Measurements from ENCODE around the gene FOCAD. TPM values are rescaled to one million over a fixed set of nuclear protein-coding genes. Genes with fewer than 3 reads are reported as not detected.
A peak's percentile ranks its signal among the peaks of the same experiment; 100 is the strongest.

FOCAD gene
- total RNA-seq, 2 experiments from 2014 or later, result 21.2 to 28.3 TPM

GRCh38 chr9:20726144-20726543 lies 42.1 kb downstream of the FOCAD start:
- no peak for ATAC-seq (ENCODE audit: low read depth)
- peaks cover 20% of the 10 kb centered on the region for H3K4me1 Mint-ChIP-seq
- H3K4me3 Mint-ChIP-seq, result peak overlapping the region; percentile 70
- H3K27me3 Mint-ChIP-seq, result no peaks in the 10 kb centered on the region
- no peak overlapping the region for H3K27ac Mint-ChIP-seq
- no peak for DNase-seq
- peaks cover 41% of the 10 kb centered on the region for H3K36me3 Mint-ChIP-seq
- POLR2A ChIA-PET, result no interaction called here
- H3K9me3 Mint-ChIP-seq, result peaks cover 2% of the 10 kb centered on the region

- DNase-seq (no peak), ATAC-seq (ENCODE audit: low read depth) (no peak)
- no peak overlapping the region for H3K27ac Mint-ChIP-seq
- H3K36me3 Mint-ChIP-seq, result peaks cover 38% of the 10 kb centered on the region
- no peaks in the 10 kb centered on the region for H3K27me3 Mint-ChIP-seq
- H3K9me3 Mint-ChIP-seq, result peaks cover 2% of the 10 kb centered on the region
- no peak overlapping the region for H3K4me3 Mint-ChIP-seq
- POLR2A ChIA-PET, result no interaction called here
- peaks cover 22% of the 10 kb centered on the region for H3K4me1 Mint-ChIP-seq
These were observed 44.6 kb downstream of the FOCAD start for GRCh38 chr9:20728493-20729220.

GRCh38 chr9:20729523-20729922 lies 45.5 kb downstream of the FOCAD start:
- H3K4me1 Mint-ChIP-seq, result peaks cover 22% of the 10 kb centered on the region
- H3K4me3 Mint-ChIP-seq, result no peak overlapping the region
- no peak for DNase-seq
- ATAC-seq (ENCODE audit: low read depth), result no peak
- peaks cover 2% of the 10 kb centered on the region for H3K9me3 Mint-ChIP-seq
- H3K36me3 Mint-ChIP-seq, result peaks cover 34% of the 10 kb centered on the region
- H3K27me3 Mint-ChIP-seq, result no peaks in the 10 kb centered on the region
- POLR2A ChIA-PET, result interaction anchor here (0.6 kb wide), 1 partner anchor 31 kb away, joined by 3 read pairs; no protein-coding TSS in a partner anchor
- no peak overlapping the region for H3K27ac Mint-ChIP-seq

- ATAC-seq (ENCODE audit: low read depth) (no peak), DNase-seq (no peak)
- Mint-ChIP-seq H3K36me3 (peaks cover 28% of the 10 kb centered on the region), H3K27ac (no peak overlapping the region), H3K27me3 (no peaks in the 10 kb centered on the region), H3K9me3 (no peaks in the 10 kb centered on the region), H3K4me3 (no peak overlapping the region), H3K4me1 (peaks cover 8% of the 10 kb centered on the region)
- POLR2A ChIA-PET, result no interaction called here
These were observed 48.1 kb downstream of the FOCAD start for GRCh38 chr9:20732118-20732517.

DNA sequence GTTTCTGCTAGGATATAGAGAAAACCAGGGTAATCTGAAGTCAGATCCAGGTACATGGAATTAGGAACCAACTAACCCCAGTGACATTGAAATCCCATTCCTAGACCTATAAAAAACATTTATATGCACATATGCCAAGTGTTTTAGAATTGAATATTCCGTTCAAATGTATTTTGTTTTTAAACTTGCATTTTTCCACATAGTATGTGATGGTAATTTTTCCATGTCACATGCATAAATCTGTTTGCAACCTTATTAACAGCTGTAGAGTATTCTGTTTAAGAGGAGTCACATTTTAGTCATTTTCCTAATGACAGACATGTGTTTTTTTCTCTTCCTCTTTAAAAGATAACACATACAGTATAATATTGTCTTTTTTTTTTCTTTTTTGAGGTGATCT lies 50.2 kb downstream of the FOCAD start:
- no peaks in the 10 kb centered on the region for H3K9me3 Mint-ChIP-seq
- POLR2A ChIA-PET, result no interaction called here
- ATAC-seq (ENCODE audit: low read depth), result no peak
- H3K27me3 Mint-ChIP-seq, result no peaks in the 10 kb centered on the region
- H3K36me3 Mint-ChIP-seq, result peaks cover 32% of the 10 kb centered on the region
- no peak overlapping the region for H3K27ac Mint-ChIP-seq
- H3K4me1 Mint-ChIP-seq, result peaks cover 7% of the 10 kb centered on the region
- no peak overlapping the region for H3K4me3 Mint-ChIP-seq
- no peak for DNase-seq

DNA sequence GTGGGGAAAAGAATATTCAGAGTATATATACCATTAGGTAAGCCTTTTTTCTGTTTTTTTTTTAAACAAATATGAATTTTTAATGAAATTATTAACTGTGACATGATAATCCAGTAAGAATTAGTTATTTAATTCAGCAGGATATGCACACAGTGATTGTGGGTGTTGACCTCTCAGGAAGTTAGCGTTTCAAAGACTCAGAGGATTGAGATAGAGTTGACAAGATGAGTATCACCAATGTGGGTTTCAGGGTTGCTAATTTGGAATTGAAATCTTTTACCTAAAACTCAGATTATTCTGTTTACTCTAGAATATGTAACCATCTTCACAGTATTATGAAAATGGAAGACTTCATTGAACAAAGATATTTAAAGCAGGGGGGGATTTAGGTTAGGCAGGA lies 56.2 kb downstream of the FOCAD start:
- POLR2A ChIA-PET, result no interaction called here
- peak; percentile 36 for ATAC-seq (ENCODE audit: low read depth)
- Mint-ChIP-seq H3K36me3 (peaks cover 33% of the 10 kb centered on the region), H3K27me3 (no peaks in the 10 kb centered on the region), H3K27ac (peak overlapping the region; percentile 18), H3K9me3 (no peaks in the 10 kb centered on the region), H3K4me1 (peaks cover 7% of the 10 kb centered on the region), H3K4me3 (no peak overlapping the region)
- DNase-seq, result no peak

DNA sequence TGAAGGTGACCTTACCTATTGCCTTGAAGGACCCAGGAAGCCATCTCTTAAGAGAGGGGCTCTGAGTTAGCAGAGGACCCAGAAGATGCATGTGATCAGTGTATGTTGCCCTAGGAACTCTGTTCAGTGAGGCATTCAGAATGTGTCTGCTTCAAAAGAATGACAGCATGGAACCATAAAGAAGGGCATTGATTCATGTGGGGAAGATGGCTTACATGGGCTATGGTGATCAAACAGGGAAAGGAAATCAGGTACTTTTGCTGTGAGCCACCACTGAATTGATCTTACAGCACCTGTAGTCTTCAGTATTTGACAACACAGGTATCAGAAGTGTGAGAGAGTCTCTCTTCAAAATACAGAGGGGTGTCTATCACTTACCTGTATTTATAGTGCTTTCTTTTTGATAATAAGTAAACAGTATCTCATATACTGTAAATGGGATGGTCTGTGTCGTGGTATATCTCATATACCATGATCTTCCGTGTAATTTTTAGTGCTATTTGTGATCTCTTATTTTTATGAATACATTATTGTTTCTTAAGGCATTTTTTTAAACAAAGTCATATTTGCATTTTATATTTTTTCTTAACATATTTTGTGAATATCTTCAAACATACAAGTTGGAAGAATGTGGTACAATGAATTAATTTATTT lies 57.0 kb downstream of the FOCAD start:
- ATAC-seq (ENCODE audit: low read depth) (no peak), DNase-seq (no peak)
- POLR2A ChIA-PET, result no interaction called here

GRCh38 chr9:20742833-20743232 lies 58.8 kb downstream of the FOCAD start:
- no peak overlapping the region for H3K4me3 Mint-ChIP-seq
- no peaks in the 10 kb centered on the region for H3K27me3 Mint-ChIP-seq
- no peak for ATAC-seq (ENCODE audit: low read depth)
- H3K36me3 Mint-ChIP-seq, result peaks cover 25% of the 10 kb centered on the region
- no peak overlapping the region for H3K27ac Mint-ChIP-seq
- POLR2A ChIA-PET, result no interaction called here
- no peak for DNase-seq
- H3K9me3 Mint-ChIP-seq, result no peaks in the 10 kb centered on the region
- peaks cover 7% of the 10 kb centered on the region for H3K4me1 Mint-ChIP-seq

More for the DNA sequence above, 57.0 kb downstream of the FOCAD start:
- Mint-ChIP-seq H3K36me3 (peaks cover 31% of the 10 kb centered on the region), H3K27me3 (no peaks in the 10 kb centered on the region), H3K9me3 (no peaks in the 10 kb centered on the region), H3K4me1 (peaks cover 7% of the 10 kb centered on the region), H3K4me3 (no peak overlapping the region), H3K27ac (no peak overlapping the region)

GRCh38 chr9:20744036-20744630 lies 60.1 kb downstream of the FOCAD start:
- POLR2A ChIA-PET, result no interaction called here
- Mint-ChIP-seq H3K36me3 (peaks cover 18% of the 10 kb centered on the region), H3K27ac (no peak overlapping the region), H3K4me1 (peaks cover 7% of the 10 kb centered on the region), H3K9me3 (no peaks in the 10 kb centered on the region), H3K27me3 (no peaks in the 10 kb centered on the region), H3K4me3 (no peak overlapping the region)
- ATAC-seq (ENCODE audit: low read depth), result no peak
- DNase-seq, result no peak

DNA sequence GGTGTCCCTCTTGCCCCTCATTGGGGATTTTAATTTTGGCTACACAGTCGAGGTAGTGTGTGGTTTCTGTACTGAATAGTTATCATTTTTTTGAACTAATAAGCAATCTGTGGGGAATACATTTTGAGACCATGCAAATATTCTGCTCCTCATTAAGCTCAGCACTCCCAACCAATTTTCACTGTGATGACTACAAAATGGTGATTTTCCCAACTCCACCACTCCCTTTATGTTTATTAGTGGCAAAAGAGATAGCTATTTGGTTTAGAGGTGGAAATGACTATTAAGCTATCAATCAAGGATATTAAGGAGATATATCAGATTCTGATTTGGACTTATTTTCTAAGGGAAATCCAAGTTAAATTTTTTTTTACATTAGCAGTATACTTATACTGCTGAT lies 62.9 kb downstream of the FOCAD start:
- no peaks in the 10 kb centered on the region for H3K4me1 Mint-ChIP-seq
- H3K36me3 Mint-ChIP-seq, result peaks cover 13% of the 10 kb centered on the region
- POLR2A ChIA-PET, result no interaction called here
- DNase-seq (no peak), ATAC-seq (ENCODE audit: low read depth) (no peak)
- H3K27me3 Mint-ChIP-seq, result no peaks in the 10 kb centered on the region
- no peak overlapping the region for H3K4me3 Mint-ChIP-seq
- H3K9me3 Mint-ChIP-seq, result no peaks in the 10 kb centered on the region
- no peak overlapping the region for H3K27ac Mint-ChIP-seq

- DNase-seq (no peak), ATAC-seq (ENCODE audit: low read depth) (no peak)
- Mint-ChIP-seq H3K36me3 (peaks cover 6% of the 10 kb centered on the region), H3K9me3 (no peaks in the 10 kb centered on the region), H3K27me3 (no peaks in the 10 kb centered on the region), H3K27ac (no peak overlapping the region), H3K4me1 (no peaks in the 10 kb centered on the region), H3K4me3 (no peak overlapping the region)
- POLR2A ChIA-PET, result no interaction called here
These were observed 65.6 kb downstream of the FOCAD start for GRCh38 chr9:20749496-20750198.

DNA sequence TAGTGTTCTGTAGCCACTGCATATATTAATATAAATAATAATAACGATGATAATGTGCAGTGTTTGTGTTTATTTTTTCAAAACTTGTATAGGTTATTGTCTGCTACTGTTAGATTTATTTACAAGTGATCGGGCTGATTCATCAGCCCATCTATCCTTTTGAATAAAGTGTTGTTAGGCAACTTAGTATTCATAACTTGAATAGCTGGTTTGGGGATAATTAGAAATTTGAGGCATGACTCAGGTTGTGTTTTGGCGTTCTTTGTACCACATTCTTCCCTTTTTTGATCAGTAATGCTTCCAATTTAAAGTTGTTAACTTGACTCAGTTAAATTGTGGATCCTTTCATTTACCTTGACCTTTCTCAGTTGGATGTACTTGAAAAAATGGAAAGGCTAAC lies 69.7 kb downstream of the FOCAD start:
- ATAC-seq (ENCODE audit: low read depth), result no peak
- POLR2A ChIA-PET, result no interaction called here
- peaks cover 14% of the 10 kb centered on the region for H3K36me3 Mint-ChIP-seq

GRCh38 chr9:20754556-20754955 lies 70.5 kb downstream of the FOCAD start:
- H3K36me3 Mint-ChIP-seq, result peaks cover 16% of the 10 kb centered on the region
- peaks cover 2% of the 10 kb centered on the region for H3K9me3 Mint-ChIP-seq
- H3K27me3 Mint-ChIP-seq, result no peaks in the 10 kb centered on the region
- no peak overlapping the region for H3K27ac Mint-ChIP-seq
- H3K4me3 Mint-ChIP-seq, result no peak overlapping the region
- ATAC-seq (ENCODE audit: low read depth) (no peak), DNase-seq (no peak)
- H3K4me1 Mint-ChIP-seq, result no peaks in the 10 kb centered on the region
- POLR2A ChIA-PET, result no interaction called here

More for the DNA sequence above, 69.7 kb downstream of the FOCAD start:
- no peak for DNase-seq
- Mint-ChIP-seq H3K27me3 (no peaks in the 10 kb centered on the region), H3K4me1 (no peaks in the 10 kb centered on the region), H3K27ac (no peak overlapping the region), H3K4me3 (no peak overlapping the region), H3K9me3 (peaks cover 2% of the 10 kb centered on the region)
